ENCODE data around the gene IBA57.

The IBA57 gene

DNA sequence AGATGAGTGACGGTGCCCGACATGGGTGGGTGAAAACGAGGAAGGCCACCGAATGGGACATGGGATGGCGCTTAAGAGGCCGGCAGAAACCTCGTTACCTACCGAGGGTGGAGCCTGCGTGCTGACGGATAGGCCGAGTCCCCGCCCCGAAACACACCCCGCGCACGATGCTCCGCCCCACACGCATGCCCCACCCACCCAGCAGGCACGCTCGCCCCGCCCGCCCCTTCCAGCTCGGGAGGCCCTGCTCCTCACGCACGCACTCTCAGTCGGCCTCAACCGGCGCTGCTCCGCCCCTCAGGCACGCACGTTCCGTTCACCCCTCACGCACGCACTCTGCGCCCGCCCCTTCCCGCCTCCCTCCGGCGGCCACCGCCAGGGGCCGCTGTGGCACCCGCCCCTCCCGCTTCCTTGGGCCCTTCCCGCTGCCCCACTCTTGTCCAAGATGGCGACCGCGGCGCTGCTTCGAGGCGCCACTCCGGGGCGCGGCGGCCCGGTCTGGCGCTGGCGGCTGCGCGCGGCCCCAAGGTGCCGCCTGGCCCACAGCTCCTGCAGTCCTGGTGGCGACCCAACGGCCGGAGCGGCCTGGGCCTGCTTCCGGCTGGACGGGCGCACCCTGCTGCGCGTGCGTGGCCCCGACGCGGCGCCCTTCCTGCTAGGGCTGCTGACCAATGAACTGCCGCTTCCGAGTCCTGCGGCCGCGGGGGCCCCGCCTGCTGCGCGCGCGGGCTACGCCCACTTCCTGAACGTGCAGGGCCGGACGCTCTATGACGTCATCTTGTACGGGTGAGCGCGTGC, at the start of gene IBA57:
TSS of gene IBA57 (plus strand) at position 433 of the 798 bp plus-strand sequence. CDS start at position 446, 13 bp downstream.
- DNase-seq = peak; percentile 93

DNA sequence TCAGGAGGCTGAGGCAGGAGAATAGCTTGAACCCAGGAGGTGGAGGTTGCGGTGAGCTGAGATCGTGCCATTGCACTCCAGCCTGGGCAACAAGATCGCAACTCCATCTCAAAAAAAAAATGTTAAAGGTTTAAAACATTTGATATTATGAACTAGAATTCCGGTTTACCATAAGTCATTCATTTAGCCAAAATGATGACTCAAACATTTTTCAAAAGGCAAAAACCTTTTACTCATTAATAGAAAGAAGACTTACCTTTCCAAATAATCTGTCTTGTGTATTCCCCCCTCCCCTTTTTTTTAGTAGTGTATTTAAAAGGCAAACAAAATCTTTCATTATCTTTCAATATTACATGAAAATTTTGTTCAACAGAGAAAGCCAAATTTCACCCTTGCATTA, 48.3 kb upstream of the IBA57 start:
- DNase-seq = no peak

DNA sequence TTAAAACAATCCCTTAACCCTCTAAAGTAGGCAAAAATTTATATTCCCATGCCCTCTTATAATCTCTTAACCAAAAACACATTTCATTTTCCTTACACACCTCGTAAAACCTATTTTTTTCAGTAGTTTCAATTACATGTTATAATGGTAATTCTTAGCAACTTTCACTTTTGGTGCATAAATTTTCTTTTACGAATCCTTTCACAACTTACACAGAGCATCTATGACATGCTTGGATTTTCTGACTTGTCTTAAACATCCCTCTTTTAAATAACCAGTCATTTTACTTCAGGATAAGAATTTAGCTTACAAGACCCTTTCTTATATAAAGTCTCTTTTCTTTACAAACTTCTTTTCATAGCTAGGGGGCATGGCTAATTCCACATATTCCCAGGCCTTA, 47.6 kb upstream of the IBA57 start:
- no peak for DNase-seq

DNA sequence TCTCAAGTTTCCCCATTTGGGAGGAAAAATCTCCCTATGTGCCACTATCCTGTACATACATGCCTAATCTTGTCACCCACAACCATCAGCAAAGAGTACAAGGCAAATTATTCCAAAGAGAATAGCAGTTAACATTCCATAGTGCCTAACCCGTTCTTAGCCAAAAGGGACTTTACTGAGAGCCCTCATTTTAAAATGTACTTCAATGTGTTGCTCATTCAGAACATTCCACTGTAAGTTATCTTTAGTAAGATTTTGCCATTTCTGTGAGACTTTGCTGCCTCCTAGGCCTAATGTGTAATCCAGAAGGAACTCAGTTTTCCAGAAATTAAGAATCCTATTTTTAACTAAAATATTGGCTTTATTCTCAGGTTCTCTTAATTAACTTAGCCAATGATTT, 45.3 kb upstream of the IBA57 start:
- no peak for DNase-seq

DNA sequence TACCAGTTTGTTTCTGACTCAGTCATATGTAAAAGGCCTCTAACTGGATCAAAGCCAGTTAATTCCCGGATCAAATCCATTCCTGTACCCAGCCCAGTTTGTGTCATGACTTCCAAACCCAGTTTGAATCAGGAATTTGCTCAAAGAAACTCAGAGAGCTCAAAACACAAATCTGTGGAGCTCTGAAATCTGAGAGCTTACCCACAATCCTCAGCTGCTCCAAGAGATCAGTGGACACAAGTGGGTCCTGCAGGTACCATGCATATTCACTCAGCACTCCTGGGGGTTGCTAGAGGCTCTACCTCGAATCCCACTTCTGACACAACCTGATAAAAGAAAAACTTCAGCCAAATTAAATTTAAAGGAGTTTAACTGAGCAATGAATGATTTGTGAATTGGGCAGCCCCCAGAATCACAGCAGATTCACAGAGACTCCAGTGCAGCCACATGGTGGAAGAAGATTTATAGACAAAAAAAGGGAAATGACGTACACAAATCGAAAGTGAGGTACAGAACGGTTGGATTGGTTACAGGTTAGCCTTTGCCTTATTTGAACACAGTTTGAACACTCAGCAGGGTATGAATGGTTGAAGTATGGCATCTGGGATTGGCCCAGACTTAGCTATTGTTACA, 44.6 kb upstream of the IBA57 start:
- DNase-seq = peak; percentile 1

DNA sequence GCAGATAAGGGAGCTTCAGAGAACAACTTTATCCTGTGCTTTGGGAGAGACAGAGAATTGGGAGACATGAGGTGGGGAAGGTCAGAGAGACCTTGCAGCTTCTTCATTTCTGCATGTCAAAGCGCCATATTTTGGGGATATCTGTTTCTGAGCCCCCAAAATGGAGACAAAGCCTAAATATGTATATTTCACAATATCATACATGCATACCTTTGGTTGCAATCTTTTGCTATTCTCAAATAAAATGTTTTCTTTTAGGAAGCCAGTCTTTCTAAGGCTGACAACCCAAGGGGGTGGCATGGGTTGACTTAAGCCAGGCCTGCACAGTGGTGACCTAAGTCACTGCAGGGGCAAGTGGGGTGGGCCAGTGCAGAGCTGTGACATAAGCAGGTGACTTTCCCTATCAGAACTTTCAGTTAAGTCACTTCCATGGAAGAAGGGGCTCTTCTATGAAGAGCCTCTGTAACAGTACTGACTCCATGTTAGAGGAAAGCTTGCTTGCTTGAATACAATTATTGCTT, 42.6 kb upstream of the IBA57 start:
- DNase-seq = no peak

DNA sequence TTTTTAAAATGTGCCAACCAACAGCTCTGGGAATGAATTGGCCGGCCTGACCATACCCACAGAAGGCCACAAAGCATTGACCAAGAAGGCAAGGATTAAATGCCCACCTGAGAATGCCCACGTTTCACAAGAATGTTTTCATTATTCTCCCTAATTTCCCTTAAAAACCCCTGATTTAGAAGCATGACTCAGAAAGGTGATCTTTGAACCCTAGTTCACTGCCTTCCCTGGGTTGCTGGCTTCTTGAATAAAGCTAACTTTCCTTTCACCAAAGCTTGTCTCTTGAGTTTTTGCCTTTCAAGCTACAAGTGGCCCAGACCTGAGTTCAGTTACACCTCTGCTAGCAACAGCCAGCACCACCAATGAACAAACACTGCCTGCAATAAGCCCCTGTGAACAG, 42.1 kb upstream of the IBA57 start:
- DNase-seq = no peak

DNA sequence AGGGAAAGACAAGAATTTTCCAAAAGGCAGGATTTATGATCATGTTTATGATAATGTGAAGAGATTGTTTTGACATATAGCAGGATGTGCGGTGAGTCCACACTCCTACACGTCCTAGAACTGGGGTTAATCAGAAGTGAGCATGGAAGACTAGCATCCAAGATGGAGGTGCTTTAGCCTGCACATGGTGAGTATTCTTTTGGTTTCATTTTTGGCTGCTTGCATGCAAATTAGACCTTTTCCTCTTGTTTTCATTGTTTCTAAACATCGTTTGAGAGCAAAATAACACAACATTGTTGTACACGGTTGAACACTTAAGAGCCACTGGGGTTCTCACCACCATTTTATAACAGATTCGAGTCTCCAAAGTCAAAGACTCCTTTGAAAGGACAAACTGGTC, 40.4 kb upstream of the IBA57 start:
- no peak for DNase-seq

DNA sequence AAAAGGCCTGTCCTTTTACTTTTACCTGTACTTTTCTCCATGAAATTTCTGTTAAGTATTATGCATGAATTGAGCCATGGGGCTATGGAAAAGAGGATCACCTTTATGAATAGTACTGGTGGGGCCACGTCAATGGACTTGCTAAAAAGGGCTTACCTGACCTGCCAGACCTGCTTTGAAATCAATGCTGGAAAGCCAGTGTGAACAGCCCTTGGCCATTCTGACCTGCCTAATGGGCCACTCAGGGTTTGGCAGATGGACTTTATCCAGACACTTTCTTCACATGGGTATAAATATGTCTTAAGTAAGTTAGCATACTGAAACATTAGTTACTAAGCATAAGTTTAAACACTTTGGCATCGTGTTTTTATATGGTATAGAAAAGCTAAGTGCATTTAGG, 33.8 kb upstream of the IBA57 start:
- no peak for DNase-seq

DNA sequence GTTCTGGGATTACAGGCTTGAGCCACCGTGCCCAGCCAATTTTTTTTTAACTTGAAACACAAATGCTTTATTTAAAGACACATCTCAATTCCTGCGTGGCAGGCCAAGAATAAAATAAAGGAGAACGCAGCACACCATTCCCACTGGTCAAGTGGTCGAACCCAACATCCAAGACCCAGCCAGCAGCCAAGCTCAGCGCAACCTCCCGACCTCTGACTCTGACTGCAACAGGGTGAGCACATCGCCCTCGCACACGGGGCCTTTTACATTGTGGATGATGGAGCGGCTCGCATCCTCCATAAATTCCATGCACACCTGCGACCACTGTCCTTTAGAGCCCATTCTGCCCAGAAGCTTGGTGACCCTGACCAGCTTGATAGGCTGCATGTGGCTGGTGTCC, 31.0 kb upstream of the IBA57 start:
- DNase-seq = no peak

DNA sequence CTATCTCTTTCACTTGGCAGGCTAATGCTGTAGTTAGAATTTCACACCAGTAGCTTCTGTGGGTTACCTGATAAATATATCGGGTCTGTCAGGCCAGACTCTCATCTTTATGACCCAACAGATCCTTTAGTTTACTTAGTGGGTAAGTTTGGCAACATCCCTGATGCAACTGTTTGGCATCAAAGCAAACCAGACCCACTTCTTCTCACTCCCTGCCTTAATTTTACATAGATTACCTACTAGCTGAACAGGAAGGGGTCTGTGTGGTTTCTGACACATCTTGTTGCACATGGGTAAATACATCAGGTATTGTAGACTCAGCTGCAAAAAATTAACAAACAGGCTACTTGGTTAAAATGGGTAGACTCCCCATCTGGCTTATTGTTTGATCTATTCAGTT, 28.7 kb upstream of the IBA57 start:
- no peak for DNase-seq

DNA sequence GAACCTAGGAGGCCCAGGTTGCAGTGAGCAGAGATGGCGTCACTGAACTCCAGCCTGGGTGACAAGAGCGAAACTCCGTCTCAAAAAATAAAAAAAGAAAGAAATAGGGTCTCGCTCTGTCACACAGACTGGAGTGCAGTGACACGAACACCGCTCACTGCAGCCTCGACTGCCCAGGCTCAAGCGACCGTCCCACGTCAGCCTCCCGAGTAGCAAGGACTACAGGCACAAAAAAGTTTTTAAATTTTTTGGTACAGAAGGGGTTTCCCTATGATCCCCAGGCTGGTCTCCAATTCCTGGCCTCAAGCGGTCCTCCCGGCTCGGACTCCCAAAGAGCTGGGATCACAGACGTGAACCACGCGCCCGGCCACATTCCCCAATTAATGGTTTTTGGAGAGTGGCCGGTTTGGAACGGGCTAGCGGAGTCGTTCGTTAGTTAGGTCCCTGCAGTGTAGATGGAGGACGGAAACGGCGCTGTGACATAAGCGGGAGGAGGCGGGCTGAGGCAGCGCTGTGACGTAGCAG, 26.1 kb upstream of the IBA57 start:
- no peak for DNase-seq

DNA sequence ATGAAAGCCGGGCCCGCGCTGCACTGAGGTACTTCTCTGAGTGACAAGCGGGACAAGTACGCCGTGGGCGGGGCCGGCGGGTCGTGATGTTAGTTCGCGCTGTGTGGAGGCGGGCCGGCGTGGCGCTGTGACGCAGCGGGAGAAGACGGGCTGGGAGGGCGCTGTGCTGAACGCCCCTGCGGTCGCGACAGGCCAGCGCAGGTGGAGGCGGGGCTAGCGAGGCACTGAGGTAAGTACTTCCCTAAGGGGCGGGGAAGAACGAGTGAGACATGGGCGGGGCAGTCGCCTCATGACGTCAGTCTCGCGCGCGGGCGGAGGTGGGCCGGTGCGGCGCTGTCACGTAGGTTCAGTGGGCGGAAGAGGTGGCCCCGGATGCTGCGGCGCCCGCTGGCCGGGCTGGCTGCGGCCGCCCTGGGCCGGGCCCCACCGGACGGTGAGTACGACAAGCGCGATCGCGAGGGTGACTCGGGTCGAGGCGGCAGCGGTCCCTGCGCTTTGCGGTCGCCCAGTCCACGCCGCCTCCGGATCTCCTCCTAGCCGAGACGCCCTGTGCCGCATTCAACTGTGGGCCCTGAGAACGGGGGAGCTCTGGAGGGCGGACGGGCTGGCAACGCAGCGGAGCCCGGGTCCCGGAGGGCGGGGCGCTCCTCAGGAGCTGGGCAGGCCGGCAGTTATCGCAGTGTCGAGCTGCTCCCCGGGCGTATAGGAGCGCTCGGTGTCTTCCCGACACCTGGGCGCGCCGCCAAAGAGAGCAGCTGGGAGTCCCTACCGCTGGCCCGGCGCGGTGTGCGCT, 25.5 kb upstream of the IBA57 start, which contains the start of gene GUK1:
TSS of gene GUK1 (plus strand) at position 349 of the 793 bp plus-strand sequence. CDS start at position 373, 24 bp downstream.
- peak; percentile 98 for DNase-seq

DNA sequence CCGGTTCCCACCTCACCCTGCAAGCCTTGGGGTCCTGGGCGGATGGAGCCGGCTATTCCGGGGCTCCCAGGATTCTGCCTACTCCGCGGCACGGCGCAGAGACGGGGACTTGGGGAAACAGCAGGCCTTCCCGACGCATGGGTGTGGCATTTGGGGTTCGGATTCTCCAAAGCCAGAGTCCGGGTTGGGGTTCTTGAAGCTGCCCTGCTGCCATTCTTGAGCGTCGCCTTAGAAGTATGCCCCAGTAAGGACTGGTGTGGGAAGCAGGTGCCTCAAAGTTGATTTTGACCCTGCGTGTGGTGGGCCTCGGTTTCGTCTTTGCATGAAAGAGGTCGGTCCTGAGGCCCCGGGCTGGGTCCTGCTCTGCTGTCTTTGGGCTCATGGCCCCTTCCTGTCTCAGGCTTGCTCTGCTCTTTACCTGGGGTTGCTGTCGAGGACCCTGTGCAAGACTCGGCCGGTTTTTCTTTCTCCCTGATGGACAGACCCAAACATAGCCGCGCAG, 24.8 kb upstream of the IBA57 start:
- DNase-seq = no peak

DNA sequence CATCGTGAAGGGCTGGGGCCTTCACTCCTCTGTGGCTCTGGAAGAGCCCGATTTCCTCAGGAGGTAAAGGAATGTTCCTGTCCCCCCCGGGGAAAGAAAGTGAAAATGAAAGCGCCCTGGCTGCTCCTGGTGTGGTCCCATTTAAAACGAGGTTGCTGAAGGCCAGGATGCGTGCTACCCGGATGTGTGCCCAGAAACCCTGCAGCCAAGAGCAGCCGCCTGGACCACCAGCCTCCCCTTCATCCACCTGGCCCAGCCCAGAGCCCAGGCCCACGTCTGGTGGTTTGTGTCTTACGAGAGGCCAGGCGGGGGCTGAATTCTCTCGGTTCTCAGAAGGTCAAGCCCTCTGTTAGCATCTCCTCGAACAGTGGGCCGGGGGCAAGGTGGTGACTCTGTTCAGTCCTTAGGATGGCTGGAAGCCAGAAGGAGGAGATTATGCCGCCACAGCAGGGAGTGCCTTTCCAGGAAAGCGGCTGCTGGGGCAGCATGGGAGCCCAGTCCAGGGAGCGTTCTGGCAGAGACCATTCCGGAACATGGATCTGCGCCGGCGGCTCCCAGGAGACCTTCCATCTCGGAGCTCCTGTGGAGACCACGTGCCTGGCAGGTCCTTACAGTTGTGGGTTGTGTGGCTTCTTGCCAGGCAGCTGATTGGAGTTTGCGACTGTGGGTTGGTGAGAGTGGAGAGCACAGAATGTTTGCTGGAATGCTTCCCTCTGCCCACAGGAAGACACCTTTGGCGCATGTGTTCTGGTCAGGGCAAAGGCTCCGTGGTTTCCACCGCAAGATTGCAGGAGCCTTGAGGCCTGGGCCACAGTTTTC, 24.2 kb upstream of the IBA57 start:
- DNase-seq = peak; percentile 13

DNA sequence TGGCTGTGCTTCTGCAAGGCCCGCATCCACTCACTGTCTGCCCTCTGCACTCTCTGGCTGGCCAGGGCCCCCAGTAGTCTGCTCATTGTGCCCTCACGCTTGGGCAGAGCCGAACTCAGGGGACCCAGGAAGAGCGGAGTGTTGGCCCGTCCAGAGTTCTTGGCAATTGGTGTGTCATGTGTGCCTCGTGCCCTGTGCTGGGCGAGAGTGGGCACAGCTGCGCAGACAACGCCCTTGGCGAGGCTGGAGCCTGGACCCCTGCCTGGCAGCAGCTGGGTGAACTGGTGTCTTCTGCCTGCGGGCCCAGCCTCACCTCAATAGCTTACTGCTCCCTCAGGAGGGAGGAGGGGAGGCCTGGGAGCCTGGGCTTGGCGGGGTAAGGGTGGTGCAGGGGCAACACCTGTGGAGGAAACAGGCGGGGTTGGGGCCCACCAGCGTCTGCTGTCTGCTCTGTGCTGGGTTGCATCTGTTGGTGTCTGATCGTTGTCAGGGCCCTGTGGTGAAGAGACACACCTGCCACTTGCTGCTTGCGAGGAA, 23.4 kb upstream of the IBA57 start:
- DNase-seq = no peak

DNA sequence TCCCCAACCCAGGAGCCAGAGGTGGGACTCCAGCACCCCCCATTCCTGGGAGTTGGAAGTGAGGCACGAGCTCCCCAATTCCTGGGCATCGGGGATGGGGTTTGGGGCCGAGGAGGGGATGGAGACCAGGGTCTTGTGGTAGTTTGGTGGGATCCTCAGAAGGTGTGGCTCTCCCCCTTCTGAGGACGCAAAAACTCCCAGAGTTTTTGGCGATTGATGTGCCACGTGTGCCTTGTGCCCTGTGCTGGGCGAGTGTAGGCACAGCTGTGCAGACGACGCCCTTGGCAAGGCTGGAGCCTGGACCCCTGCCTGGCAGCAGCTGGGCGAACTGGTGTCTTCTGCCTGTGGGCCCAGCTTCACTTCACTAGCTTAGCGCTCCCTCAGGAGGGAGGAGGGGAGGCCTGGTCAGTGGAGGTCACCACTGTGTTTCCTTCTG, 22.9 kb upstream of the IBA57 start:
- no peak for DNase-seq

DNA sequence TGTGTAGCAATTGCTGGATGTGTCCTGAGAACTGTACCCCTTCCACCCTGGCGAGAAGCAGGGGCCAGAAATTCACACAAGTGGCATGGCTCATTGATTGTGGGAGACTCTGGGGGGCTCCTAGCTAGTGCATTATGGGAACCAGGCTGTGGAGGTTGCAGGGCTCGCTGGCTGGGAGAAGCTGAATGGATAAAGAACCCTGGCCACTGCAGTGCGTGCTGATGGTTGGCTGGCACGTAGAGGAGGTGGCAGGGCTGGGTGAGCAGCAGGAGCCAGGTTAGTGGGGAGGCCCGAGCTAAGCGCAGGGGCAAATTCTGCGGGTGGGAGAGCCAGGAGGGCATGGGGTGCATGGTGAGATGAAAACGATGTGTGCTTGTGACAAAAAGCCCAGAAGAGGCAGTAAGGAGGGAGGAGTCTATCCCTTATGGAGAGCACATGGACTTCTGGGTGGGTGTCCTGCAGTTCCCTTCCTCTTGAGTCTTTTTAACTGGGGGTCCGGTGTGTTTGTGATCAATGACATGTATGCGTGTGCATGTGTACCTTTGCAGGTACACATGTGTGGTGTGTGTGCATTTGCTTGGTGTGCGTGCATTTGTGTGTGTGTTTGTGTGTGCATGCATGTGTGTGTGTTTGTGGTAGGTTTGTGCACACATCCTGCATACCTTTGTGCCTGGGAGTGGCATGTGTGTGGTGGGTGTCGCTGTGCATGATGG, 22.0 kb upstream of the IBA57 start:
- DNase-seq = no peak

DNA sequence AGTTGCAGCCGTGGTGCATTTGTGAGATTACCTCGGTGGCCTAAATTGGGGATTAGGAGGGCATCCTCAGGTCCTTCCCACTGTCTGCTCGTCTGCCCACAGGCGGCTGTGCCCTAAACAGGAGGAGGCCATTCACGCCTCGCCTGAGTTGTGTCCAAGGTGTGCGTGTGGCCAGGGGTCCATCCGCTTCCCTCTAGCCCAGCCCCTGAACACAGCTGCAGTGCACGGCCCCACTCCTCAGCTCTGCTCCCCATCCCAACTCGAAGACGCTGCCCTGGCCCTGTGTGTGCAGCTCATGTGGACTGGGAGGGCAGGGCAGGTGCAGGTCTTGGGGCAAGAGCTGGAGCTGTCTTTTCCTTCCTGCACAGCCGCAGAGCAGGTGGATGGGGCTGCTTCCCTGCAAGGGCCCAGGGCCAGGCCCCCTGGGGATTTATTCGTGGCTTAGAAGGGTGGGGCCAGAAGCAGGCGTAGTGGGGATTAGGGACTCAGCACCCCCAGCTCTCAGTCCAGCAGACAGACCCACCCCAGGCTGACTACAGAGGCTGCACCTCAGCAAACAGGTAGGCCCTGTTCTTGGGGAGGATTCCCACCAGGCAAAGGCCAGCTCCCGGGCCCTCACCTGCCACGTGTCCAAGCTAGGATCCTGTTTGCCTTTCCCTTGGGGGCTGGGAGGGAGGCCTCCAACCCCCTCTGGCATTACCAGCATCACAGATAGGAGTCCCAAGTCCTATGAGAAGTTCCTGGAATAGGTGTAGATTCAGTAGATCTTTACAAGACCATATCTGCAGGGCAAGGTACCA, 21.2 kb upstream of the IBA57 start:
- DNase-seq = no peak

DNA sequence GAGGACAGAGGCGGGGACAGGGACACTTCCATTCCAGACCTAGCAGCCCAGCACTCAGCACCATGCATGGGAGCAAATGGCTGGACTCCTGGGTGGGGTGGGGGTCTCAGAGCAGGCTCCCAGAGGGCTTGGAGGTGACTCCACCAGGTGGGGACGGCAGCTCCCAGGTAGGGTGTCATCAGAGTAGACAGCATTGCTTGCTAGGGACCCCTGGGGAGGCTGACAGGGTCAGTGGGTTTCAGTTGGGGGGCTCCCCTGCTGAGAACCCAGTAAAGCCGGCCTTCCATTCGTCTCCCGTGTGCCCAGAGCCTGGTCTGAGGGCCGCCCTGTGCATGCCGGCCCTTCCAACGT, 20.6 kb upstream of the IBA57 start:
- no peak for DNase-seq

Measured in GF-D8 (cell line).